ENCODE data around the gene TP53.

TP53 gene

GRCh38 chr17:7676533-7676932 lies 10.8 kb downstream of the TP53 start:
- no peaks in the 10 kb centered on the region for H3K4me1 ChIP-seq (ENCODE audit: insufficient read depth, low read length)
- no peak overlapping the region for H2AFZ ChIP-seq (ENCODE audit: low read depth, low read length)
- H3K27me3 ChIP-seq (ENCODE audit: insufficient read depth, low read length): no peaks in the 10 kb centered on the region
- H3K36me3 ChIP-seq (ENCODE audit: insufficient read depth, low read length): peaks cover 54% of the 10 kb centered on the region
- H3K9me3 ChIP-seq (ENCODE audit: low read length): peaks cover 17% of the 10 kb centered on the region
- H3K4me3 ChIP-seq (ENCODE audit: low read length): no peak overlapping the region

DNA sequence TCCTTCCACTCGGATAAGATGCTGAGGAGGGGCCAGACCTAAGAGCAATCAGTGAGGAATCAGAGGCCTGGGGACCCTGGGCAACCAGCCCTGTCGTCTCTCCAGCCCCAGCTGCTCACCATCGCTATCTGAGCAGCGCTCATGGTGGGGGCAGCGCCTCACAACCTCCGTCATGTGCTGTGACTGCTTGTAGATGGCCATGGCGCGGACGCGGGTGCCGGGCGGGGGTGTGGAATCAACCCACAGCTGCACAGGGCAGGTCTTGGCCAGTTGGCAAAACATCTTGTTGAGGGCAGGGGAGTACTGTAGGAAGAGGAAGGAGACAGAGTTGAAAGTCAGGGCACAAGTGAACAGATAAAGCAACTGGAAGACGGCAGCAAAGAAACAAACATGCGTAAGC lies 12.4 kb downstream of the TP53 start:
- Histone ChIP-seq H3K9me3 (ENCODE audit: low read length) (peaks cover 17% of the 10 kb centered on the region), H3K36me3 (ENCODE audit: insufficient read depth, low read length) (peaks cover 67% of the 10 kb centered on the region), H3K4me1 (ENCODE audit: insufficient read depth, low read length) (no peaks in the 10 kb centered on the region), H2AFZ (ENCODE audit: low read depth, low read length) (no peak overlapping the region), H3K27me3 (ENCODE audit: insufficient read depth, low read length) (no peaks in the 10 kb centered on the region), H3K4me3 (ENCODE audit: low read length) (no peak overlapping the region)

- H2AFZ ChIP-seq (ENCODE audit: low read depth, low read length): no peak overlapping the region
- H3K27me3 ChIP-seq (ENCODE audit: insufficient read depth, low read length): no peaks in the 10 kb centered on the region
- peaks cover 17% of the 10 kb centered on the region for H3K9me3 ChIP-seq (ENCODE audit: low read length)
- no peaks in the 10 kb centered on the region for H3K4me1 ChIP-seq (ENCODE audit: insufficient read depth, low read length)
- H3K4me3 ChIP-seq (ENCODE audit: low read length): no peak overlapping the region
- peaks cover 80% of the 10 kb centered on the region for H3K36me3 ChIP-seq (ENCODE audit: insufficient read depth, low read length)
These were observed 14.1 kb downstream of the TP53 start for GRCh38 chr17:7673239-7673638.

- no peaks in the 10 kb centered on the region for H3K4me1 ChIP-seq (ENCODE audit: insufficient read depth, low read length)
- H3K27me3 ChIP-seq (ENCODE audit: insufficient read depth, low read length): no peaks in the 10 kb centered on the region
- H3K9me3 ChIP-seq (ENCODE audit: low read length): peaks cover 3% of the 10 kb centered on the region
- no peak overlapping the region for H3K4me3 ChIP-seq (ENCODE audit: low read length)
- H2AFZ ChIP-seq (ENCODE audit: low read depth, low read length): no peak overlapping the region
- peaks cover 69% of the 10 kb centered on the region for H3K36me3 ChIP-seq (ENCODE audit: insufficient read depth, low read length)
These were observed 18.8 kb downstream of the TP53 start for GRCh38 chr17:7668482-7668881.

- no peaks in the 10 kb centered on the region for H3K9me3 ChIP-seq (ENCODE audit: low read length)
- H3K36me3 ChIP-seq (ENCODE audit: insufficient read depth, low read length): peaks cover 63% of the 10 kb centered on the region
- H2AFZ ChIP-seq (ENCODE audit: low read depth, low read length): no peak overlapping the region
- no peaks in the 10 kb centered on the region for H3K4me1 ChIP-seq (ENCODE audit: insufficient read depth, low read length)
- H3K4me3 ChIP-seq (ENCODE audit: low read length): no peak overlapping the region
- H3K27me3 ChIP-seq (ENCODE audit: insufficient read depth, low read length): no peaks in the 10 kb centered on the region
These were observed 19.5 kb downstream of the TP53 start for GRCh38 chr17:7667656-7668406.

- Histone ChIP-seq H3K9me3 (ENCODE audit: low read length) (no peaks in the 10 kb centered on the region), H2AFZ (ENCODE audit: low read depth, low read length) (no peak overlapping the region), H3K4me1 (ENCODE audit: insufficient read depth, low read length) (peaks cover 14% of the 10 kb centered on the region), H3K36me3 (ENCODE audit: insufficient read depth, low read length) (peaks cover 10% of the 10 kb centered on the region), H3K27me3 (ENCODE audit: insufficient read depth, low read length) (no peaks in the 10 kb centered on the region), H3K4me3 (ENCODE audit: low read length) (no peak overlapping the region)
These were observed 30.2 kb downstream of the TP53 start for GRCh38 chr17:7656958-7657609.

GRCh38 chr17:7655541-7655840 lies 31.8 kb downstream of the TP53 start:
- peaks cover 10% of the 10 kb centered on the region for H3K36me3 ChIP-seq (ENCODE audit: insufficient read depth, low read length)
- H3K4me3 ChIP-seq (ENCODE audit: low read length): no peak overlapping the region

GRCh38 chr17:7654832-7655540 lies 32.3 kb downstream of the TP53 start:
- H2AFZ ChIP-seq (ENCODE audit: low read depth, low read length): no peak overlapping the region
- no peak overlapping the region for H3K4me3 ChIP-seq (ENCODE audit: low read length)
- no peaks in the 10 kb centered on the region for H3K27me3 ChIP-seq (ENCODE audit: insufficient read depth, low read length)
- H3K4me1 ChIP-seq (ENCODE audit: insufficient read depth, low read length): peaks cover 27% of the 10 kb centered on the region
- H3K36me3 ChIP-seq (ENCODE audit: insufficient read depth, low read length): peaks cover 10% of the 10 kb centered on the region
- no peaks in the 10 kb centered on the region for H3K9me3 ChIP-seq (ENCODE audit: low read length)

More at GRCh38 chr17:7655541-7655840, 31.8 kb downstream of the TP53 start:
- peaks cover 22% of the 10 kb centered on the region for H3K4me1 ChIP-seq (ENCODE audit: insufficient read depth, low read length)
- H3K27me3 ChIP-seq (ENCODE audit: insufficient read depth, low read length): no peaks in the 10 kb centered on the region
- no peak overlapping the region for H2AFZ ChIP-seq (ENCODE audit: low read depth, low read length)
- H3K9me3 ChIP-seq (ENCODE audit: low read length): no peaks in the 10 kb centered on the region

DNA sequence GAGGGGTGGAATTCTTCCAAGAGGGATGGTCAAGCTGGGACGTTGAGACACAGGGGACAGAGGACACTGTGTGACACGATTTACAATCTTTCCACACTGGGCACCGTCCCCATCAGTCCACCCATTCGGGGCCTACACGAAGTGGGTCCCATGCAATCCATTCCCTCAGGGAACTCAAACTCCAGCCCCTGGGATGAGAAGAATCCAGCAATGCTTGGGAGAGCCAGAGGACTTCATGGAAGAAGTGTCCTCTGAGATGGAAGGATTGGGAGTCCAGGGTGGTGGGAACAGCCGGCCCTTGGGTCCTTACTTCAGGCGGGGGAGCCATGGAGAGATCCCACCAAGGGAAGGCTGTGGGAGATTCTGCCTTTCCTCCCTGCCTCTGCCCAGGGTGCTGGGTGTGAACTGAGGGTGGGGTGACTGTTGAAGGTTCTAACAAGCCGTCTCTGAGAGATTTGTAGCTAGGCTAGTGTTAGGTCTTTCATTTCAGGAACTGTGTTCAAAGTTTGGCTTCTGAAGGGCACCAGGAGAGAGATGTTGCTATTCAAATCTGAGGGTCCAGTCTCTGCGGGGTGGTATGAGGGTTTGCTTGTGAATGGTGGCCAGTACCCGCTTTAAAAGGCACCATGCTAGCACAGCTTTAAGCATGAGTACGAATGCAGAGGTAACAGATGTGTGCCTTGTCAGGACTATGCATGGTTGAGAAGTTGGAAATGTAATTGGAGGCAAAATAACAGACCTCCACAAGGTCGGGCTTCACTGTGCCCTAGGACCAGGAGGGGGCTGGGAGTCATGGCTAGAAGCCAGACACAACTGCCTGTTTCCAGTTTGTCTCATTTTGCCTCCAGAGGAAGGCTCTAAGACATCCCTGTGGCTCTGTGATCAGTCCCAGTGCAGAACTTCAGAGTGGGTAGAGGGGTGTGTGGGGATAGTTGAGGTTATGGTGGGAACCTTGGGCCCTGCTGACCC lies 34.6 kb downstream of the TP53 start:
- no peaks in the 10 kb centered on the region for H3K27me3 ChIP-seq (ENCODE audit: insufficient read depth, low read length)
- peak overlapping the region; percentile 51 for H3K4me3 ChIP-seq (ENCODE audit: low read length)
- H2AFZ ChIP-seq (ENCODE audit: low read depth, low read length): no peak overlapping the region
- H3K9me3 ChIP-seq (ENCODE audit: low read length): no peaks in the 10 kb centered on the region
- H3K36me3 ChIP-seq (ENCODE audit: insufficient read depth, low read length): peaks cover 10% of the 10 kb centered on the region
- H3K4me1 ChIP-seq (ENCODE audit: insufficient read depth, low read length): peaks cover 27% of the 10 kb centered on the region

GRCh38 chr17:7651665-7652387 lies 35.5 kb downstream of the TP53 start:
- Histone ChIP-seq H3K4me1 (ENCODE audit: insufficient read depth, low read length) (peaks cover 21% of the 10 kb centered on the region), H3K36me3 (ENCODE audit: insufficient read depth, low read length) (peaks cover 10% of the 10 kb centered on the region), H3K4me3 (ENCODE audit: low read length) (peak overlapping the region; percentile 51), H2AFZ (ENCODE audit: low read depth, low read length) (peak overlapping the region; percentile 51), H3K9me3 (ENCODE audit: low read length) (no peaks in the 10 kb centered on the region), H3K27me3 (ENCODE audit: insufficient read depth, low read length) (no peaks in the 10 kb centered on the region)

GRCh38 chr17:7651097-7651664 lies 36.1 kb downstream of the TP53 start:
- Histone ChIP-seq H3K4me1 (ENCODE audit: insufficient read depth, low read length) (peaks cover 15% of the 10 kb centered on the region), H3K9me3 (ENCODE audit: low read length) (no peaks in the 10 kb centered on the region), H2AFZ (ENCODE audit: low read depth, low read length) (peak overlapping the region; percentile 83), H3K27me3 (ENCODE audit: insufficient read depth, low read length) (no peaks in the 10 kb centered on the region), H3K36me3 (ENCODE audit: insufficient read depth, low read length) (peaks cover 10% of the 10 kb centered on the region), H3K4me3 (ENCODE audit: low read length) (peak overlapping the region; percentile 51)
